DLD1 (cell line): Measurements from ENCODE around the gene EMSY.
"Not testable (repeated sequence)": the region's sequence is repeated elsewhere in the genome, so short reads cannot be mapped to it uniquely, and the experiment has no call there.

Experiments
- in situ Hi-C: cut with HindIII; loops from 2 replicates; pipeline ENCODE4 v1.10.0; 2017; ENCODE audit warnings: low sequenced_read_pairs

Gene EMSY

GRCh38 chr11:76444384-76445120 is at the start of gene EMSY:
Gene EMSY (plus strand): TSS chr11:76445018. CDS start chr11:76446939, 1,921 bp downstream.
- in situ Hi-C loops, result no loop called here

- in situ Hi-C loops, result no loop called here
Measured at GRCh38 chr11:76395296-76395695, 49.5 kb upstream of the EMSY start.

- in situ Hi-C loops, result no loop called here
Measured at GRCh38 chr11:76397383-76397782, 47.4 kb upstream of the EMSY start.

- in situ Hi-C loops, result no loop called here
Measured at GRCh38 chr11:76400967-76401366, 43.9 kb upstream of the EMSY start.

GRCh38 chr11:76401484-76401883 is 43.3 kb upstream of the EMSY start:
- in situ Hi-C loops, result not testable (repeated sequence)

GRCh38 chr11:76406359-76406758 is 38.5 kb upstream of the EMSY start:
- in situ Hi-C loops, result no loop called here

GRCh38 chr11:76408171-76408965 is 36.5 kb upstream of the EMSY start:
- in situ Hi-C loops, result no loop called here

- in situ Hi-C loops, result no loop called here
Measured at GRCh38 chr11:76410851-76411357, 33.9 kb upstream of the EMSY start.

GRCh38 chr11:76415073-76415472 is 29.7 kb upstream of the EMSY start:
- in situ Hi-C loops, result no loop called here

- in situ Hi-C loops, result no loop called here
Measured at GRCh38 chr11:76419896-76420295, 24.9 kb upstream of the EMSY start.

GRCh38 chr11:76424379-76424778 is 20.4 kb upstream of the EMSY start:
- in situ Hi-C loops, result no loop called here

- in situ Hi-C loops, result no loop called here
Measured at GRCh38 chr11:76424891-76425290, 19.9 kb upstream of the EMSY start.

- in situ Hi-C loops, result no loop called here
Measured at GRCh38 chr11:76426660-76427059, 18.2 kb upstream of the EMSY start.

- in situ Hi-C loops, result no loop called here
Measured at GRCh38 chr11:76436020-76436419, 8.8 kb upstream of the EMSY start.

GRCh38 chr11:76443268-76443980 is 1.4 kb upstream of the EMSY start:
- in situ Hi-C loops, result no loop called here

- in situ Hi-C loops, result no loop called here
Measured at GRCh38 chr11:76444065-76444383, 794 bp upstream of the EMSY start.

- in situ Hi-C loops, result no loop called here
Measured at GRCh38 chr11:76445121-76446084, 585 bp downstream of the EMSY start.

- in situ Hi-C loops, result no loop called here
Measured at GRCh38 chr11:76448506-76448905, 3.7 kb downstream of the EMSY start.

GRCh38 chr11:76453248-76453647 is 8.4 kb downstream of the EMSY start:
- in situ Hi-C loops, result no loop called here

GRCh38 chr11:76455331-76455730 is 10.5 kb downstream of the EMSY start:
- in situ Hi-C loops, result no loop called here
